Measurements from ENCODE around the gene PPFIBP2. TPM values are rescaled to one million over a fixed set of nuclear protein-coding genes. Genes with fewer than 3 reads are reported as not detected.
A peak's percentile ranks its signal among the peaks of the same experiment; 100 is the strongest.
"Not testable (repeated sequence)": the region's sequence is repeated elsewhere in the genome, so short reads cannot be mapped to it uniquely, and the experiment has no call there.

PPFIBP2 gene
- total RNA-seq, 4 donors from 2014 or later = 28.1 to 61.1 (median 49.4) TPM

DNA sequence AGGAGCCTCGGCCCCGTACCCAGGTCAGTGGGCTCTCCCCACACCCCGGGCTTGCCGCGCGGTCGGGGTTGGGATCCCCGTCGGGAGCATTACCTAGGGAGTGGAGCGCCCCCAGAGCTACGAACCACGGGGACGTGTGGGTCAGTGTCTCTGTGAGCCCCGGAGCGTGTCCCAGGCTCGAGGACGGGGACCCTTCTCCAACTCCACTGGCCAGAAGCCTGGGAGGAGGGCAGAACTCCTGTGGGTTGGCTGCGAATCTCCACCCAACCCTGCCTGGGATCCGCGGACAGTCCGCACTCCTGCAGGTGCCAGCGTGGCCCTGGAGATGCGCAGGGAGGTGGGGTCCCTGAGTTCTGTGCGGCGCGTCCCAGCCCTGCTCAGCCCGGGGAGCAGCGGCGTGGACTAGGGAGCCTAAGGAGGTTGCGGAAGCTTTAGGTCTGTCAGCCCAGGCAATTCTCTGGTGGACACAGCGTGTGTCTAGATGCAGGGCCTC is 346 bp downstream of the PPFIBP2 start:
- H3K27ac ChIP-seq = peak overlapping the region; percentile 93 to 97 (median 94)
- no peaks in the 10 kb centered on the region for H3K36me3 ChIP-seq
- no peak for DNase-seq
- peak overlapping the region; percentile 66 to 85 (median 78) for H3K4me3 ChIP-seq
- no peaks in the 10 kb centered on the region for H3K27me3 ChIP-seq
- H3K4me1 ChIP-seq = peaks cover 17 to 49% (median 20%) of the 10 kb centered on the region in 3 donors
- 0 to 4% methylated on average over 1 to 12 of the region's 31 CpGs for WGBS, 2 donors
- TF ChIP-seq, protein P1, sequence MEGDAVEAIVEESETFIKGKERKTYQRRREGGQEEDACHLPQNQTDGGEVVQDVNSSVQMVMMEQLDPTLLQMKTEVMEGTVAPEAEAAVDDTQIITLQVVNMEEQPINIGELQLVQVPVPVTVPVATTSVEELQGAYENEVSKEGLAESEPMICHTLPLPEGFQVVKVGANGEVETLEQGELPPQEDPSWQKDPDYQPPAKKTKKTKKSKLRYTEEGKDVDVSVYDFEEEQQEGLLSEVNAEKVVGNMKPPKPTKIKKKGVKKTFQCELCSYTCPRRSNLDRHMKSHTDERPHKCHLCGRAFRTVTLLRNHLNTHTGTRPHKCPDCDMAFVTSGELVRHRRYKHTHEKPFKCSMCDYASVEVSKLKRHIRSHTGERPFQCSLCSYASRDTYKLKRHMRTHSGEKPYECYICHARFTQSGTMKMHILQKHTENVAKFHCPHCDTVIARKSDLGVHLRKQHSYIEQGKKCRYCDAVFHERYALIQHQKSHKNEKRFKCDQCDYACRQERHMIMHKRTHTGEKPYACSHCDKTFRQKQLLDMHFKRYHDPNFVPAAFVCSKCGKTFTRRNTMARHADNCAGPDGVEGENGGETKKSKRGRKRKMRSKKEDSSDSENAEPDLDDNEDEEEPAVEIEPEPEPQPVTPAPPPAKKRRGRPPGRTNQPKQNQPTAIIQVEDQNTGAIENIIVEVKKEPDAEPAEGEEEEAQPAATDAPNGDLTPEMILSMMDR (IDR thresholded peaks at IDR 0.05) = no peak
- no peak for TF ChIP-seq POLR2A (IDR thresholded peaks at IDR 0.05)
- intact Hi-C loops (cut with DNase I) = no loop called here
- no peaks in the 10 kb centered on the region for H3K9me3 ChIP-seq

DNA sequence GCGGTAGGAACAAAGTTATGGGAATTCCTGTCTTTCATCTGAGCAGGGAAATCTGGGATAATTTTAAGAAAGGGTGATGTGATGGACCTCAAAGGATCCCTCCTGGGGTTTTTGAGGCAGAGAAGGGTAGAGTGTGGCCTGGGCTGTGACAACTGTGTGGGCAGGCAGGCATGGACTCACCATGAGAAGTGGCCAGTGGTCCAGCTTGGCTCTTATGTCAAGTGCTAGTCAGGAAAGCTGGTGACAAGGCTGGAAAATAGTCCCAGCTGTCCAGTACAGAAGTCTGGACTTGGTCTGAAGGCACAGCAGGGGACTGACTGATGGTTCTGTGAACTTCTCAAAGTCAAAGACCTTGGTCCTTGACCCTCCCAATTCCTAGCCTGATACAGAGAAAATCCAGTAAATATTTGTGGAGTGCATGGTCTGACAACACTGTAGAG is 1.7 kb downstream of the PPFIBP2 start:
- no peak for DNase-seq
- peaks cover 17 to 52% (median 20%) of the 10 kb centered on the region in 3 donors for H3K4me1 ChIP-seq
- no peaks in the 10 kb centered on the region for H3K27me3 ChIP-seq
- no peak overlapping the region for H3K27ac ChIP-seq
- no peaks in the 10 kb centered on the region for H3K9me3 ChIP-seq
- no peak overlapping the region for H3K4me3 ChIP-seq
- intact Hi-C loops (cut with DNase I) = no loop called here
- TF ChIP-seq POLR2A (IDR thresholded peaks at IDR 0.05) = no peak
- TF ChIP-seq, protein P1 (IDR thresholded peaks at IDR 0.05) = no peak
- no peaks in the 10 kb centered on the region for H3K36me3 ChIP-seq
- WGBS, 2 donors = 63 to 93% methylated on average over 1 of the region's 1 CpG

DNA sequence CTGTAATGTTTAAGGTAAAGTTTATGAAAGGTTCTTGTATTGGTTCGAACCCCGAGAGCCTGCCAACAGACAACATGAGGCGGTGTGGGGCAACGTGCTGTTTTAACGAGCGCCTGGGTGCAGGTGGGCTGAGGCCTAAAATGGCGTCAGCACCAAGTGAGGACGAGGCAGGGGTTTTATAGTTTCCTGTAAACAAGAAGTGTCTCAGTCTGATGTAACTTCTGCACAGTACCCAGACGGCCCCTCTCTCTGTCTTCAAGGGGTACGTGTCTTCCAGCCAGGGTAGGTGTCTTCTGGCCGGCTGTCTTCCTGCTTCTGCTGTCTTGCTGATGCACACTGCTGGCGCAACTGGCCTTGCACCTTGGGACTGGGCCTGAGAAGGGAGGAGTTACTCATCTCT is 2.7 kb downstream of the PPFIBP2 start:
- Histone ChIP-seq H3K4me1 (peaks cover 21 to 55% (median 24%) of the 10 kb centered on the region in 3 donors), H3K27me3 (no peaks in the 10 kb centered on the region), H3K27ac (no peak overlapping the region), H3K36me3 (no peaks in the 10 kb centered on the region), H3K9me3 (no peaks in the 10 kb centered on the region), H3K4me3 (no peak overlapping the region)
- 87 to 90% methylated on average over 8 to 12 of the region's 12 CpGs for WGBS, 2 donors
- intact Hi-C loops (cut with DNase I) = no loop called here
- DNase-seq = no peak
- TF ChIP-seq POLR2A (IDR thresholded peaks at IDR 0.05) = no peak
- TF ChIP-seq, protein P1 (IDR thresholded peaks at IDR 0.05) = no peak

DNA sequence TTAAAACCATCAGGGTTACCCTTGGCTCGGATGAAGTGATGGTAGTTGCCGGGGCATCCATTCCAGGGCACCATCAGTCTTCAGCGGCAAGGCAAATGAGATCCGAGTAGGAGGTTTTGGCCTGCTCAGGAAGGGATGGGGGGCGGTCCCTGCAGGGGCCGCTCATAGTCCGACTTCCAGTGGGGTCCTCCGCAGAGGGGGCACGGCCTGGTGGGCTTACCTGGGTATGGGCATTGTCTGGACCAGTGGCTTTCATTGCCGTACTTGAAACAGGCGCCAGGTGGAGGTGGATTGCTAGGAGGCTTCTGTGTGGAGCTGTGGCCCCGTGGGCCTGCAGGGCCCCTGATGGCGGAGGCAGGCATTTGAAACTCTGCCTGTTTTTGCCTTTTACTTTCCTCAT is 3.9 kb downstream of the PPFIBP2 start:
- H3K4me1 ChIP-seq = peaks cover 9 to 52% (median 13%) of the 10 kb centered on the region in 3 donors
- H3K4me3 ChIP-seq; intact Hi-C loops (cut with DNase I); H3K27ac ChIP-seq; H3K36me3 ChIP-seq; DNase-seq; H3K9me3 ChIP-seq; H3K27me3 ChIP-seq: not testable (repeated sequence)
- WGBS, 2 donors = 92 to 95% methylated on average over 7 to 13 of the region's 13 CpGs

DNA sequence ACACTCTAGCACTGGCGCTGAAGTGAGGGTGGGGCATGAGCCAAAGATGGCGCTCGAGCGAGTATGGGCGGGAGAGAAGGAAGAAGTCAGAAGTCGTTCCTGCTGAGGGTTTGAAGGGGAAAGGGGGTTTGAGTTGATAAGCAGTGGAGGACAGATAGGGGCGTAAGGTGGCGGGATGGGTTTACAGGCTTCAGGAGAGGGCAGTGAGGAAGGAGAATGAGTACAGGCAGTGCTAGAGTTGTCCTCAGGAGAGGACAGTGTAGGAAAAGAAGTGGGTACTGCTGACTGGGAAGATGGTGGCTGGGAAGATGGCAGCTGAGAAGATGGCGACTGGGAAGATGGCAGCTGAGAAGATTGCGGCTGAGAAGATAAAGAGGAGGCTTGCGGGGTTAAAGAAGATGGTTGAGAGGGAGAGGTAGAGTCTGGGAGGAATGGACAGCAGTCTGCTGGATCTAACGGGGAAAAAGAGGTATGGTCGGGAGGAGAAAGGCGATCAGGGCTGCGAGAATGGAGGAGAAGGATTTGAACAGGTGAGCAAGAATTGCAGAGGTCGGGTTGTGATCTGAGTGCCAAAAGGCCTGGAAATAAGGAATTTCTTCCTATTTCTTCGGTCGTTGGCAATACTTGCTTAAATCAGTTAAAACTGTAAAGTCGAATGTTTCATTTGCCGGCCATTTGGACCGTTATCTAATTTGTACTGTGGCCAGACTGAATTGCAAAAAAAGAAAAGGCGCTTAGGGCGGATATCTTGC is 5.2 kb downstream of the PPFIBP2 start:
- no peak for TF ChIP-seq POLR2A (IDR thresholded peaks at IDR 0.05)
- TF ChIP-seq, protein P1 (IDR thresholded peaks at IDR 0.05) = no peak
- no peak for DNase-seq
- WGBS, 2 donors = 89 to 91% methylated on average over 23 of the region's 23 CpGs
- peaks cover 6 to 57% (median 12%) of the 10 kb centered on the region in 3 donors for H3K4me1 ChIP-seq
- H3K4me3 ChIP-seq = no peak overlapping the region
- H3K27me3 ChIP-seq = no peaks in the 10 kb centered on the region
- H3K27ac ChIP-seq = no peak overlapping the region
- intact Hi-C loops (cut with DNase I) = no loop called here
- H3K9me3 ChIP-seq = no peaks in the 10 kb centered on the region
- H3K36me3 ChIP-seq = no peaks in the 10 kb centered on the region

Data from esophagus squamous epithelium (tissue), 5 donors.